OCI-LY3 (cell line): Measurements from ENCODE around the gene PCNX2.

Source experiments
- H2AFZ ChIP-seq: fragments of 200-600, 300-600 bp; shearing (Covaris generic); 2 replicates; pipeline ENCODE4 v1.6.0; 2014; ENCODE audit warnings: antibody characterized with exemption, low read depth, low read length
- H3K27ac ChIP-seq: fragments of 200-600, 300-600 bp; sonication (generic); 2 replicates; pipeline ENCODE4 v1.5.1; 2014; ENCODE audit warnings: mild to moderate bottlenecking, low read length, moderate library complexity, mixed read lengths
- H3K27me3 ChIP-seq: fragments of 200-600, 300-600 bp; sonication (generic); 2 replicates; pipeline ENCODE4 v1.6.1; 2014; ENCODE audit warnings: low read depth, low read length, mixed read lengths
- H3K36me3 ChIP-seq: fragments of 200-600, 300-600 bp; sonication (generic); replicated peaks from 2 replicates; pipeline ENCODE3; 2014; ENCODE audit warnings: low read depth, low read length, mixed read lengths
- H3K4me1 ChIP-seq: fragments of 300-600, 200-600 bp; sonication (generic); 2 replicates; pipeline ENCODE4 v1.6.1; 2014; ENCODE audit warnings: low read length, mixed read lengths
- H3K4me2 ChIP-seq: fragments of 200-600, 300-600 bp; sonication (generic); 2 replicates; pipeline ENCODE4 v1.6.1; 2014; ENCODE audit warnings: low read length, mixed read lengths
- H3K4me3 ChIP-seq: fragments of 300-600, 200-600 bp; sonication (generic); 2 replicates; pipeline ENCODE4 v1.5.1; 2014; ENCODE audit warnings: antibody characterized with exemption, mild to moderate bottlenecking, low read length, moderate library complexity
- H3K79me2 ChIP-seq: fragments of 300-600, 200-600 bp; shearing (Covaris generic); 2 replicates; pipeline ENCODE4 v1.6.1; 2014; ENCODE audit warnings: mild to moderate bottlenecking, low read length, mixed read lengths
- H3K9ac ChIP-seq: fragments of 300-600, 200-600 bp; shearing (Covaris generic); 2 replicates; pipeline ENCODE4 v1.6.0; 2014; ENCODE audit warnings: mild to moderate bottlenecking, low read length, moderate library complexity
- H3K9me3 ChIP-seq: fragments of 200-600, 300-600 bp; shearing (Covaris generic); 2 replicates; pipeline ENCODE4 v1.6.1; 2014; ENCODE audit warnings: low read length, mixed read lengths; ENCODE audit not compliant: insufficient read depth
- H4K20me1 ChIP-seq: fragments of 200-600, 300-600 bp; sonication (generic); 2 replicates; pipeline ENCODE4 v1.6.1; 2016; ENCODE audit warnings: low read length, mixed read lengths; ENCODE audit not compliant: insufficient read depth
- EZH2phosphoT487 ChIP-seq: fragments of 200-600 bp; shearing (Covaris generic); IDR thresholded peaks from 2 replicates; pipeline ENCODE4 v1.6.1; 2018; ENCODE audit warnings: antibody characterized with exemption, mixed run types, low read depth
- TF ChIP-seq, protein P1 (sequence below): fragments of 200-600, 300-600 bp; sonication (generic); IDR thresholded peaks from 2 replicates; pipeline ENCODE4 v1.5.1; 2014; ENCODE audit warnings: antibody characterized with exemption, low read length, low read depth

Gene PCNX2

DNA sequence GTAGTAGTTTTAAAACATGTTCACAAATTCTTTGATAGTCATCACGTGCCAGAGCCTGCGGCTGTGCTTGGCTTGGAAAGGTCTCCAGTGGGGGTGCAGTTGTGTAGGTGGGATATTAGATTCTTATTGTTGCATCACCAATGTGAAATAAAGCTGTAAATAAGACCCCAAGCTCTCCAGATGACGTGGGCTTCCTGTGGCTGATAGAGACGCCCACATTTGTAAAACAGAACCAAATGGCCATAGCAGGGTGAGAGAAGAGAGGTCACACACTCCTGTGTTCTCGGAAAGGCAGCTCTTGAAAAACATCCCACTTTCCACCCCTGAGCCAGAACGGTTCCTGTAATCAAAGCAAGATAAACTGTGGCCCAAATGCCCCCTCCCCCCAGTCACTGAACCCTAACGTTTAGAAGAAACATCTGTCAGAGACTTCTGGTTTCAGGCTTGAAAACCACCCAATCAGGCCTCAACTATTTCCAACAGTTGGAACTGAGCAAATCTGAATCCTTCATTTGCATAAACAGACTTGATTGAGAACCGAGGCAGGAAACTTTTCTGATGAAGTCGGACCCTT lies 351.8 kb downstream of the PCNX2 start:
- Histone ChIP-seq H3K27me3 (no peaks in the 10 kb centered on the region), H2AFZ (peak overlapping the region; percentile 42), H3K27ac (no peak overlapping the region), H3K36me3 (no peaks in the 10 kb centered on the region), H3K9me3 (no peaks in the 10 kb centered on the region), H3K9ac (no peak overlapping the region), H3K79me2 (no peaks in the 10 kb centered on the region), H3K4me2 (peak overlapping the region; percentile 4; the same call in 1 of the 2 replicates), H3K4me1 (peaks cover 11% of the 10 kb centered on the region), H4K20me1 (no peaks in the 10 kb centered on the region), H3K4me3 (no peak overlapping the region)
- TF ChIP-seq, protein P1, sequence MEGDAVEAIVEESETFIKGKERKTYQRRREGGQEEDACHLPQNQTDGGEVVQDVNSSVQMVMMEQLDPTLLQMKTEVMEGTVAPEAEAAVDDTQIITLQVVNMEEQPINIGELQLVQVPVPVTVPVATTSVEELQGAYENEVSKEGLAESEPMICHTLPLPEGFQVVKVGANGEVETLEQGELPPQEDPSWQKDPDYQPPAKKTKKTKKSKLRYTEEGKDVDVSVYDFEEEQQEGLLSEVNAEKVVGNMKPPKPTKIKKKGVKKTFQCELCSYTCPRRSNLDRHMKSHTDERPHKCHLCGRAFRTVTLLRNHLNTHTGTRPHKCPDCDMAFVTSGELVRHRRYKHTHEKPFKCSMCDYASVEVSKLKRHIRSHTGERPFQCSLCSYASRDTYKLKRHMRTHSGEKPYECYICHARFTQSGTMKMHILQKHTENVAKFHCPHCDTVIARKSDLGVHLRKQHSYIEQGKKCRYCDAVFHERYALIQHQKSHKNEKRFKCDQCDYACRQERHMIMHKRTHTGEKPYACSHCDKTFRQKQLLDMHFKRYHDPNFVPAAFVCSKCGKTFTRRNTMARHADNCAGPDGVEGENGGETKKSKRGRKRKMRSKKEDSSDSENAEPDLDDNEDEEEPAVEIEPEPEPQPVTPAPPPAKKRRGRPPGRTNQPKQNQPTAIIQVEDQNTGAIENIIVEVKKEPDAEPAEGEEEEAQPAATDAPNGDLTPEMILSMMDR, result no peak
- no peak for TF ChIP-seq EZH2phosphoT487

DNA sequence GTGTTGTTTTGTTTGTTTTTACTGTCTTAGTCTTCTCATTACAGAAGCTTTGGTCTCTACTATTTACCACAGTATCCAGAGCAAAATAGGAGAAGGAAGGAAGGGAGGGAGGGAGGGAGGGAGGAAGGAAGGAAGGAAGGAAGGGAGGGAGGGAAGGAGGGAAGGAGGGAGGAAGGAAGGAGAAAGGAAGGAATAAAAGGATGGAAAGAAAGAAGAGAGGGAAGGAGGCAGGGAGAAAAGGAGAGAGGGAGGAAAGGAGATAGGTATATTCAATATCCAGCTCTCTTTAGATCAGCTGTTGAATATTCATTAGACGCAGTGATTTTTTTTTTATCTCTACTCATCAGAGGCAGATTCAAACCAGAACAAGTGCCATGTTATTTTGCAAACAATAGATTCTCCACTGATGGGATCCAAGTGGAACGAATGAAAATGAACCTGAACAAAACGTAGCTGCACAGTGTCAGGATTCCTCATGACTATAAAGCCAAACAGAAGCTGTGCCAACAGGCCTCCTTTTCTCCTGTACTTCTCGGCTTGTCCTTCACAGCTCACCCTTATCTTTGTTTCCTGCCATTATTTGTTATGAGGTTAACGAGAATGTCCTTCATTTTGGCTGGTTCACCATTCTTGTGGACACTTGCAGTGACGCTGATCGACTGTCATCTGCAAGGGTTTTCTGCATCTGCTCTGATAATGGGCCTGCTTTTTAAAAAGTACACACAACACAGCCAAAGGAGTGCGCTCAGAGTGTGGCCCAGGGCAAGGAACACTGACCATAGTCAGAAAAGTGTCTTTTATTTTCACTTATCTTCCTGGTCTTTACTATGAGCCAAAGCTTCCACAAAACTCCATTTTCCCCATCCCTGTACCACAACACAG lies 352.9 kb downstream of the PCNX2 start:
- H3K27me3 ChIP-seq, result peaks cover 3% of the 10 kb centered on the region; the same call in 1 of the 2 replicates
- H3K4me3 ChIP-seq, result no peak overlapping the region
- H3K36me3 ChIP-seq, result no peaks in the 10 kb centered on the region
- H3K27ac ChIP-seq, result no peak overlapping the region
- no peak overlapping the region for H3K9ac ChIP-seq
- H3K4me2 ChIP-seq, result no peak overlapping the region
- peaks cover 11% of the 10 kb centered on the region for H3K4me1 ChIP-seq
- TF ChIP-seq EZH2phosphoT487, result no peak
- TF ChIP-seq, protein P1, result no peak
- H4K20me1 ChIP-seq, result no peaks in the 10 kb centered on the region
- no peaks in the 10 kb centered on the region for H3K9me3 ChIP-seq
- H2AFZ ChIP-seq, result no peak overlapping the region
- H3K79me2 ChIP-seq, result no peaks in the 10 kb centered on the region

DNA sequence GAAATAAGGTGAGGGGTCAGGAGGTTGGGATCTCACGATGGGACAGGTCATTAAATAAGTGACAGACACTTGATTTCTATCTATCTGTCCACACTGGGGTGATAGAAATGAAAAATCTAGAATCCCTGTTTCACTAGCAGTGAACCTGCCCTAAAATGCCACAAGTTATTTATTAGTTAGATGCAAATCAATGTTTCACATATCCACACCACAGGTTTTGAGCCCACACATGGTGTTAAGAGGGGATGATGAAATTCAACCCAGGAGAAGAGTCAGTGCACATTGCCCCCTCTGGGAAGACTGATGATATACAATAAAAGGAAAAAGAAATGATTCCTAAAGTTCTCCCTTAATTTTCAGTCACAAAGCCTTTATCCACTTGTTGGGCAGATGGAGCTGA lies 355.3 kb downstream of the PCNX2 start:
- H3K4me3 ChIP-seq, result no peak overlapping the region
- H3K4me2 ChIP-seq, result no peak overlapping the region
- TF ChIP-seq, protein P1, result no peak; the same call in 1 of the 2 replicates
- no peak for TF ChIP-seq EZH2phosphoT487
- peaks cover 5% of the 10 kb centered on the region; the same call in 1 of the 2 replicates for H3K27me3 ChIP-seq
- no peak overlapping the region for H3K9ac ChIP-seq
- no peak overlapping the region for H2AFZ ChIP-seq
- H3K79me2 ChIP-seq, result no peaks in the 10 kb centered on the region
- no peaks in the 10 kb centered on the region for H3K9me3 ChIP-seq
- peaks cover 11% of the 10 kb centered on the region for H3K4me1 ChIP-seq
- no peak overlapping the region for H3K27ac ChIP-seq
- H3K36me3 ChIP-seq, result no peaks in the 10 kb centered on the region
- H4K20me1 ChIP-seq, result no peaks in the 10 kb centered on the region

DNA sequence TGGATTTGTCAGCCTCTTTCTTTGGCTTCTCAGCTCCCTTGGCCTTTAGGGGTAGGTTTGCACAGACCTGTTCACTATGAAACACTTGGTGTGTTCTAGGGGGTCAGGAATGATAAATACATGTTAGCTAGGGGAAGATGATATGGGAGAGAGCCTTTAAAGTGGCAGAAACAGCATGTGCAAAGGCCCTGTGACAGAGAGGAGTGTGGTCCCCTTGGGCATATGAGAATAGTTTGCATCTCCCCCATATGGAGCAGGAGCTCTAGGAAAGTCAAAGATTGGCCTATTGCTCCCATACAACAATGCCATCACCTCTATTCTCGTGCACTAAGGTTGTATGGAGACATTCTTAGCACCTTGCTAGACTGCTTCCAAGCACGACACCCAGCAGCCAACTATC lies 355.8 kb downstream of the PCNX2 start:
- no peaks in the 10 kb centered on the region for H3K9me3 ChIP-seq
- H3K36me3 ChIP-seq, result no peaks in the 10 kb centered on the region
- H3K27me3 ChIP-seq, result peaks cover 5% of the 10 kb centered on the region; the same call in 1 of the 2 replicates
- peaks cover 11% of the 10 kb centered on the region for H3K4me1 ChIP-seq
- no peak overlapping the region for H3K4me2 ChIP-seq
- H3K9ac ChIP-seq, result no peak overlapping the region
- no peak overlapping the region for H2AFZ ChIP-seq
- H3K79me2 ChIP-seq, result no peaks in the 10 kb centered on the region
- TF ChIP-seq, protein P1, result no peak
- no peak for TF ChIP-seq EZH2phosphoT487
- no peaks in the 10 kb centered on the region for H4K20me1 ChIP-seq
- no peak overlapping the region for H3K27ac ChIP-seq
- no peak overlapping the region for H3K4me3 ChIP-seq
